ENCODE results near the gene TET2. TPM values are rescaled to one million over a fixed set of nuclear protein-coding genes. Genes with fewer than 3 reads are reported as not detected.

The TET2 gene
- total RNA-seq, 1 experiment from 2014 or later, result 22.8 TPM

DNA sequence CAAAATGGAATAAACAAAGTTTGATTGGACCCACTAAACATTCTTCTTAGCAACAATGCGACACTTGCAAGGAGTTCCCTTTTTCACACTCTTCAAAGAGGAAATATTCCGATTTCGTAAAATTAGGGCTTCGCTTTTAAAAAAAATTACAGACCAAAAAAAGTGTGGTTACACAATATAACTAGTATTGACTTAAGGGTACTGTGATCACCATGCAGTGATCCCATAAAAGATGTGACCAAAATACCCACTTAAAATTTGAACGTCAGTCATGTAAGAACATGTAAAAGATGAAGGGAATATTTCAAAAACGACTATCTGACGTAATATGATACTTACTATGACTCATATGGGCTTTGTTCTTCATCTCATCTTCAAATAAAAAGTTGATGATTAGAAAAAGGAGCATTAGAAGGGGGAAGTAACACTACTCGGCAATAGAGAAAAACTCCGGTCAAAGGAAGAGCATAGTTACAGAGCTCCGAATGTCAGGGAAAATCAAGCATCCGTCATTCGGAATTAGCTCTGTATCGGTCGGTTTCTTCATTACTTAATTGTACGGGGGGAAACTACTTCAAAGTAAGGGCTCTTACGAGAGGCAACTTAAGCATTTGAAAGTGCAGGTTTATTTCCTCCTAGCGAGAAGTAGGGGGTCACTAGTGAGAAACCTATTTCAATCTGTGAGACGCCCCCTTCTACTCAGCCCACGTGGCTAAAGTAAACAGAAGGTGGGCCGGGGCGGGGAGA, 1.3 kb upstream of the TET2 start:
- Histone ChIP-seq H3K4me1 (ENCODE audit: insufficient read depth, low read length, poor library complexity, severe bottlenecking) (peaks cover 22% of the 10 kb centered on the region), H3K27me3 (replicated peaks; ENCODE audit: insufficient read depth, low read depth, low read length, poor library complexity) (no peaks in the 10 kb centered on the region), H3K4me3 (ENCODE audit: low read depth, low read length, poor library complexity, severe bottlenecking) (peak overlapping the region; percentile 88), H3K27ac (ENCODE audit: low read depth, low read length, poor library complexity, severe bottlenecking) (peak overlapping the region; percentile 98), H3K36me3 (ENCODE audit: insufficient read depth, low read length, poor library complexity, severe bottlenecking) (no peaks in the 10 kb centered on the region), H3K9me3 (ENCODE audit: low read depth, low read length, poor library complexity, severe bottlenecking) (no peaks in the 10 kb centered on the region)
- peak; percentile 24 for DNase-seq (ENCODE audit: low spot score)
- ChIA-PET POLR2A (ENCODE audit: low non-redundant PET) (no interaction called here), CTCF (no interaction called here)
- TSS peak; percentile 43 for BruUV-seq (replicated peaks)
- TF ChIP-seq, protein P1, sequence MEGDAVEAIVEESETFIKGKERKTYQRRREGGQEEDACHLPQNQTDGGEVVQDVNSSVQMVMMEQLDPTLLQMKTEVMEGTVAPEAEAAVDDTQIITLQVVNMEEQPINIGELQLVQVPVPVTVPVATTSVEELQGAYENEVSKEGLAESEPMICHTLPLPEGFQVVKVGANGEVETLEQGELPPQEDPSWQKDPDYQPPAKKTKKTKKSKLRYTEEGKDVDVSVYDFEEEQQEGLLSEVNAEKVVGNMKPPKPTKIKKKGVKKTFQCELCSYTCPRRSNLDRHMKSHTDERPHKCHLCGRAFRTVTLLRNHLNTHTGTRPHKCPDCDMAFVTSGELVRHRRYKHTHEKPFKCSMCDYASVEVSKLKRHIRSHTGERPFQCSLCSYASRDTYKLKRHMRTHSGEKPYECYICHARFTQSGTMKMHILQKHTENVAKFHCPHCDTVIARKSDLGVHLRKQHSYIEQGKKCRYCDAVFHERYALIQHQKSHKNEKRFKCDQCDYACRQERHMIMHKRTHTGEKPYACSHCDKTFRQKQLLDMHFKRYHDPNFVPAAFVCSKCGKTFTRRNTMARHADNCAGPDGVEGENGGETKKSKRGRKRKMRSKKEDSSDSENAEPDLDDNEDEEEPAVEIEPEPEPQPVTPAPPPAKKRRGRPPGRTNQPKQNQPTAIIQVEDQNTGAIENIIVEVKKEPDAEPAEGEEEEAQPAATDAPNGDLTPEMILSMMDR (conservative IDR thresholded peaks at IDR 0.05; ENCODE audit: low read depth, low read length), result no peak
- no peak for TF ChIP-seq EZH2 (IDR thresholded peaks at IDR 0.05; ENCODE audit: borderline replicate concordance, low read depth, low read length, poor library complexity, severe bottlenecking)
- intact Hi-C loops (cut with micrococcal nuclease; ENCODE audit: unreplicated experiment), result loop anchor here (5.0 to 10.0 kb wide), 2 partner anchors 209 to 1148 kb away; no protein-coding TSS in a partner anchor

DNA sequence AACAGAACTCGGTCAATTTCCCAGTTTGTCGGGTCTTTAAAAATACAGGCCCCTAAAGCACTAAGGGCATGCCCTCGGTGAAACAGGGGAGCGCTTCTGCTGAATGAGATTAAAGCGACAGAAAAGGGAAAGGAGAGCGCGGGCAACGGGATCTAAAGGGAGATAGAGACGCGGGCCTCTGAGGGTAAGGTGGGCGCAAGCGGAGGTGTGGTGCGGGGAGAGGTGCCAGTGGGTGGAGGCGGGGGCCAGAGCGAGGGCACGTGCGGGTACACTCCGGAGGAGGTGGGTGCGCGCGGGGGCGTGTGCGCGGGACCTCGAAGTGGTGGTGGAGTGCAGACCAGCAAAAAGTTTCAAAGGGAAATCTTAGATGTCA, 787 bp upstream of the TET2 start:
- Histone ChIP-seq H3K27me3 (replicated peaks; ENCODE audit: insufficient read depth, low read depth, low read length, poor library complexity) (no peaks in the 10 kb centered on the region), H3K9me3 (ENCODE audit: low read depth, low read length, poor library complexity, severe bottlenecking) (no peaks in the 10 kb centered on the region), H3K4me3 (ENCODE audit: low read depth, low read length, poor library complexity, severe bottlenecking) (peak overlapping the region; percentile 88), H3K4me1 (ENCODE audit: insufficient read depth, low read length, poor library complexity, severe bottlenecking) (peaks cover 17% of the 10 kb centered on the region), H3K27ac (ENCODE audit: low read depth, low read length, poor library complexity, severe bottlenecking) (peak overlapping the region; percentile 98), H3K36me3 (ENCODE audit: insufficient read depth, low read length, poor library complexity, severe bottlenecking) (no peaks in the 10 kb centered on the region)
- ChIA-PET CTCF (no interaction called here), POLR2A (ENCODE audit: low non-redundant PET) (no interaction called here)
- DNase-seq (ENCODE audit: low spot score), result no peak
- TF ChIP-seq, protein P1 (conservative IDR thresholded peaks at IDR 0.05; ENCODE audit: low read depth, low read length), result no peak
- TF ChIP-seq EZH2 (IDR thresholded peaks at IDR 0.05; ENCODE audit: borderline replicate concordance, low read depth, low read length, poor library complexity, severe bottlenecking), result no peak
- intact Hi-C loops (cut with micrococcal nuclease; ENCODE audit: unreplicated experiment), result loop anchor here (2.0 to 10.0 kb wide), 3 partner anchors 209 to 1149 kb away; no protein-coding TSS in a partner anchor
- BruUV-seq (replicated peaks), result no TSS peak

DNA sequence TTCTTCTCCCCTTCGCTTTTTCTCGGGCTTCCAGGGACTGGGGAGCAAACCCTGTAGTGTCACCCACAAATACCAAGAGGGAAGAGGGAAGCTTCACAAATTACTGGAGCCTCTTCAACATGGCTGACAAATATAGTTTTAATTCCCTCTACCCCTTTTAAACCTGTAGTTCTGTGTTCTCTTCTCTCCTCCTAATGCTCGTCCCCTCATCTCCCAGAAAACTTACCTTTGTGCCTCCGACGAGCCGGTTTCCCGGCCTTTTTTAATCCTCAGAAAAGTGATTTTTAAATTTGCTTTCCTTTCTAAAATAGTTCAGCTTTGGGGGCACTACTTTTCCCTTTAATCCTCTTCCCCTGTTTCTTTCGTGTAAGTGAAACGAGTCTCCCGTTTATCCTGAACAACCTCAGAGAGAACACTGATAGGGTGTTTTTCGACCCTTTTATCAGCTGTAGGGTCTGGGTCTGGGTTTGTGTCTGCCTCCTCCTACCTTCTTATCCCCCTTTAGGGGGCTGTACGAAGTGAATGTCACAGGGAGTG, 408 bp downstream of the TET2 start:
- no peaks in the 10 kb centered on the region for H3K27me3 ChIP-seq (replicated peaks; ENCODE audit: insufficient read depth, low read depth, low read length, poor library complexity)
- TSS peak; percentile 58 for BruUV-seq (replicated peaks)
- H3K36me3 ChIP-seq (ENCODE audit: insufficient read depth, low read length, poor library complexity, severe bottlenecking), result no peaks in the 10 kb centered on the region
- POLR2A ChIA-PET (ENCODE audit: low non-redundant PET), result interaction anchor here (0.7 kb wide), 2 partner anchors 14 to 47 kb away, joined by 4 to 11 read pairs; no protein-coding TSS in a partner anchor
- peak overlapping the region; percentile 88 for H3K4me3 ChIP-seq (ENCODE audit: low read depth, low read length, poor library complexity, severe bottlenecking)
- H3K9me3 ChIP-seq (ENCODE audit: low read depth, low read length, poor library complexity, severe bottlenecking), result no peaks in the 10 kb centered on the region
- TF ChIP-seq, protein P1 (conservative IDR thresholded peaks at IDR 0.05; ENCODE audit: low read depth, low read length), result no peak
- TF ChIP-seq EZH2 (IDR thresholded peaks at IDR 0.05; ENCODE audit: borderline replicate concordance, low read depth, low read length, poor library complexity, severe bottlenecking), result no peak
- CTCF ChIA-PET, result interaction anchor here (1.8 kb wide), 1 partner anchor 327 kb away, joined by 6 read pairs; the partner anchor contains the start of gene PPA2
- intact Hi-C loops (cut with micrococcal nuclease; ENCODE audit: unreplicated experiment), result loop anchor here (2.0 to 10.0 kb wide), 3 partner anchors 208 to 1150 kb away; no protein-coding TSS in a partner anchor
- H3K4me1 ChIP-seq (ENCODE audit: insufficient read depth, low read length, poor library complexity, severe bottlenecking), result peaks cover 17% of the 10 kb centered on the region
- DNase-seq (ENCODE audit: low spot score), result no peak
- peak overlapping the region; percentile 98 for H3K27ac ChIP-seq (ENCODE audit: low read depth, low read length, poor library complexity, severe bottlenecking)

Measured in A673 (cell line).